OCI-LY1 (cell line): Measurements from ENCODE around the gene FYCO1.
"Not testable (repeated sequence)": the region's sequence is repeated elsewhere in the genome, so short reads cannot be mapped to it uniquely, and the experiment has no call there.

ENCODE experiments used
- H2AFZ ChIP-seq: fragments of 200-600 bp; sonication (generic), shearing (Covaris generic); 2 replicates; pipeline ENCODE4 v1.6.0; 2014; ENCODE audit warnings: antibody characterized with exemption, mild to moderate bottlenecking, low read length
- H3F3A ChIP-seq: fragments of 200-600 bp; sonication (generic), shearing (Covaris generic); 2 replicates; pipeline ENCODE4 v1.6.0; 2014; ENCODE audit warnings: mild to moderate bottlenecking, antibody characterized with exemption, low read length, moderate library complexity; ENCODE audit not compliant: insufficient read depth
- H3K27ac ChIP-seq: fragments of 200-600 bp; sonication (generic); 2 replicates; pipeline ENCODE4 v1.5.1; 2014; ENCODE audit warnings: low read length, mixed run types, mild to moderate bottlenecking, low read depth; ENCODE audit not compliant: poor library complexity, severe bottlenecking
- H3K27me3 ChIP-seq: fragments of 200-600 bp; sonication (generic); 2 replicates; pipeline ENCODE4 v1.6.0; 2014; ENCODE audit warnings: antibody characterized with exemption, mild to moderate bottlenecking, low read length, moderate library complexity; ENCODE audit not compliant: insufficient read depth
- H3K36me3 ChIP-seq: fragments of 200-600 bp; sonication (generic); 2 replicates; pipeline ENCODE4 v1.6.1; 2014; ENCODE audit warnings: mild to moderate bottlenecking, antibody characterized with exemption, low read length, moderate library complexity, mixed read lengths; ENCODE audit not compliant: insufficient read depth
- H3K4me1 ChIP-seq: fragments of 200-600 bp; sonication (generic); 2 replicates; pipeline ENCODE4 v1.5.1; 2014; ENCODE audit warnings: mild to moderate bottlenecking, low read length, moderate library complexity; ENCODE audit not compliant: insufficient read depth, severe bottlenecking
- H3K4me2 ChIP-seq: fragments of 200-600 bp; sonication (generic), shearing (Covaris generic); 2 replicates; pipeline ENCODE4 v1.6.1; 2014; ENCODE audit warnings: low read length
- H3K4me3 ChIP-seq: fragments of 200-600 bp; sonication (generic); 2 replicates; pipeline ENCODE4 v1.5.1; 2014; ENCODE audit warnings: low read length, low read depth, mild to moderate bottlenecking, mixed read lengths; ENCODE audit not compliant: poor library complexity, severe bottlenecking
- H3K79me2 ChIP-seq: fragments of 200-600 bp; shearing (Covaris generic); 2 replicates; pipeline ENCODE4 v1.6.1; 2016; ENCODE audit warnings: mixed run types, low read length, mixed read lengths; ENCODE audit not compliant: insufficient read depth
- H3K9ac ChIP-seq: fragments of 200-600 bp; sonication (generic), shearing (Covaris generic); 2 replicates; pipeline ENCODE4 v1.6.1; 2014; ENCODE audit warnings: mild to moderate bottlenecking, low read length, mixed read lengths
- H3K9me2 ChIP-seq: fragments of 200-600 bp; sonication (generic), shearing (Covaris generic); 2 replicates; pipeline ENCODE4 v1.6.1; 2014; ENCODE audit warnings: low read depth, mild to moderate bottlenecking, low read length, mixed read lengths
- H3K9me3 ChIP-seq: fragments of 200-600 bp; shearing (Covaris generic); 2 replicates; pipeline ENCODE4 v1.6.1; 2014; ENCODE audit warnings: low read length, mixed read lengths
- H4K20me1 ChIP-seq: fragments of 200-600 bp; sonication (generic), shearing (Covaris generic); 2 replicates; pipeline ENCODE4 v1.6.0; 2016; ENCODE audit warnings: mild to moderate bottlenecking, low read length; ENCODE audit not compliant: insufficient read depth
- EZH2 ChIP-seq: fragments of 200-600 bp; sonication (generic), shearing (Covaris generic); IDR thresholded peaks from 2 replicates; pipeline ENCODE4 v1.8.0; 2017; ENCODE audit warnings: borderline replicate concordance, mixed run types, mild to moderate bottlenecking, antibody characterized with exemption, low read length, moderate library complexity, mixed read lengths
- TF ChIP-seq, protein P1 (sequence below): fragments of 200-600 bp; sonication (generic), shearing (Covaris generic); IDR thresholded peaks from 2 replicates; pipeline ENCODE4 v1.5.1; 2017; ENCODE audit warnings: mild to moderate bottlenecking, antibody characterized with exemption, low read length, moderate library complexity, mixed read lengths

FYCO1 gene

GRCh38 chr3:46006238-46007032 lies 10.8 kb upstream of the FYCO1 start:
- Histone ChIP-seq H3K4me2 (no peak overlapping the region), H4K20me1 (no peaks in the 10 kb centered on the region), H3K4me1 (no peaks in the 10 kb centered on the region), H3K79me2 (no peaks in the 10 kb centered on the region), H3K9me2 (no peaks in the 10 kb centered on the region), H2AFZ (no peak overlapping the region), H3F3A (no peaks in the 10 kb centered on the region), H3K9ac (no peak overlapping the region), H3K9me3 (no peaks in the 10 kb centered on the region), H3K27me3 (no peaks in the 10 kb centered on the region; the same call in 1 of the 2 replicates), H3K27ac (no peak overlapping the region), H3K36me3 (no peaks in the 10 kb centered on the region), H3K4me3 (no peak overlapping the region)
- TF ChIP-seq EZH2: no peak

DNA sequence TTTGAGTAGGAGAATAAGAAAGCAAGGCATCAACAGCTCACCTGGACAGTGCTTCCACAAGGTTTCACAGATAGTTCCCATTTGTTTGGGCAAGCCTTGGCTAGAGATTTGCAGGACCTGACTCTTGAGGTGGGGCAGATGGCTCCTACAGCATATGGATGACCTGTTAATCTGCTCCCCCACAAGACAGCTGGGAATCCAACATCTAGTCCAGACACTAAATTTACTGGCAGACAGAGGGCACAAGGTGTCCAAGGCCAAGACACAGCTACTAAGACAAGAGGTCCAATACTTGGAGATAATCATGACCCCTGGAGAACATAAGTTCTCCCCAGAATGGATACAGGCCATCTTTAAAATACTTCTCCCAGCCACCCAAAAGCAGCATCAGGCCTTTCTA lies 8.1 kb upstream of the FYCO1 start:
- H3K79me2 ChIP-seq, H3K9me2 ChIP-seq, H3F3A ChIP-seq, H3K9me3 ChIP-seq, H3K9ac ChIP-seq, H3K4me3 ChIP-seq, H2AFZ ChIP-seq, H4K20me1 ChIP-seq, H3K4me1 ChIP-seq, H3K4me2 ChIP-seq, H3K27ac ChIP-seq, H3K27me3 ChIP-seq, H3K36me3 ChIP-seq: not testable (repeated sequence)

- H3K79me2 ChIP-seq: no peaks in the 10 kb centered on the region
- H3K4me3 ChIP-seq: no peak overlapping the region
- no peak overlapping the region for H3K9ac ChIP-seq
- no peaks in the 10 kb centered on the region for H3K9me2 ChIP-seq
- peaks cover 2% of the 10 kb centered on the region for H3K4me1 ChIP-seq
- TF ChIP-seq, protein P1, sequence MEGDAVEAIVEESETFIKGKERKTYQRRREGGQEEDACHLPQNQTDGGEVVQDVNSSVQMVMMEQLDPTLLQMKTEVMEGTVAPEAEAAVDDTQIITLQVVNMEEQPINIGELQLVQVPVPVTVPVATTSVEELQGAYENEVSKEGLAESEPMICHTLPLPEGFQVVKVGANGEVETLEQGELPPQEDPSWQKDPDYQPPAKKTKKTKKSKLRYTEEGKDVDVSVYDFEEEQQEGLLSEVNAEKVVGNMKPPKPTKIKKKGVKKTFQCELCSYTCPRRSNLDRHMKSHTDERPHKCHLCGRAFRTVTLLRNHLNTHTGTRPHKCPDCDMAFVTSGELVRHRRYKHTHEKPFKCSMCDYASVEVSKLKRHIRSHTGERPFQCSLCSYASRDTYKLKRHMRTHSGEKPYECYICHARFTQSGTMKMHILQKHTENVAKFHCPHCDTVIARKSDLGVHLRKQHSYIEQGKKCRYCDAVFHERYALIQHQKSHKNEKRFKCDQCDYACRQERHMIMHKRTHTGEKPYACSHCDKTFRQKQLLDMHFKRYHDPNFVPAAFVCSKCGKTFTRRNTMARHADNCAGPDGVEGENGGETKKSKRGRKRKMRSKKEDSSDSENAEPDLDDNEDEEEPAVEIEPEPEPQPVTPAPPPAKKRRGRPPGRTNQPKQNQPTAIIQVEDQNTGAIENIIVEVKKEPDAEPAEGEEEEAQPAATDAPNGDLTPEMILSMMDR: no peak
- TF ChIP-seq EZH2: no peak
- H3K27ac ChIP-seq: no peak overlapping the region
- H2AFZ ChIP-seq: no peak overlapping the region
- H3K9me3 ChIP-seq: no peaks in the 10 kb centered on the region
- no peaks in the 10 kb centered on the region for H4K20me1 ChIP-seq
- no peak overlapping the region for H3K4me2 ChIP-seq
- no peaks in the 10 kb centered on the region; the same call in 1 of the 2 replicates for H3K27me3 ChIP-seq
- H3F3A ChIP-seq: no peaks in the 10 kb centered on the region
- no peaks in the 10 kb centered on the region for H3K36me3 ChIP-seq
Measured at GRCh38 chr3:46001178-46001577, 5.6 kb upstream of the FYCO1 start.

DNA sequence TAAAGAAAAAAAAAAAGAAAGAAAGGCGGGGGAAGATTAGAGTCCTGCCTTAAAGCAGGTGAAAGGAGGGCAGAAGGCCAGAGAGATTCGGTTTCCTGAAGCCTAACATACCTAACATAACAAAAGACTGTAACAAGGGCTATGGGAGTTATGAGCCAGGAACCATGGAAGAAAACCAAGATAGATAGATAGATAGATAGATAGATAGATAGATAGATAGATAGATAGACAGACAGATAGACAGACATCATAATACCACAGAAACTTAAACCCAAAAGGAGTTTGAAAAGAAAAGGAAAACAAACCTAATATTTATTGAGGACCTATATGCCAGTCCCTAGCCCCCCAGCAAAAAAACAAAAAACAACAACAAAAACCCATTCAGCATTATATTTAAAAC lies 2.3 kb upstream of the FYCO1 start:
- TF ChIP-seq EZH2: no peak
- TF ChIP-seq, protein P1: no peak
- no peak overlapping the region for H2AFZ ChIP-seq
- peaks cover 4% of the 10 kb centered on the region; the same call in 1 of the 2 replicates for H3K79me2 ChIP-seq
- H3K4me3 ChIP-seq: no peak overlapping the region
- H3K9me3 ChIP-seq: no peaks in the 10 kb centered on the region
- no peaks in the 10 kb centered on the region for H3K9me2 ChIP-seq
- H3F3A ChIP-seq: no peaks in the 10 kb centered on the region
- H3K36me3 ChIP-seq: no peaks in the 10 kb centered on the region
- H3K4me2 ChIP-seq: no peak overlapping the region
- no peak overlapping the region for H3K27ac ChIP-seq
- H3K27me3 ChIP-seq: no peaks in the 10 kb centered on the region; the same call in 1 of the 2 replicates
- H3K4me1 ChIP-seq: peaks cover 25% of the 10 kb centered on the region
- no peak overlapping the region for H3K9ac ChIP-seq
- no peaks in the 10 kb centered on the region for H4K20me1 ChIP-seq

DNA sequence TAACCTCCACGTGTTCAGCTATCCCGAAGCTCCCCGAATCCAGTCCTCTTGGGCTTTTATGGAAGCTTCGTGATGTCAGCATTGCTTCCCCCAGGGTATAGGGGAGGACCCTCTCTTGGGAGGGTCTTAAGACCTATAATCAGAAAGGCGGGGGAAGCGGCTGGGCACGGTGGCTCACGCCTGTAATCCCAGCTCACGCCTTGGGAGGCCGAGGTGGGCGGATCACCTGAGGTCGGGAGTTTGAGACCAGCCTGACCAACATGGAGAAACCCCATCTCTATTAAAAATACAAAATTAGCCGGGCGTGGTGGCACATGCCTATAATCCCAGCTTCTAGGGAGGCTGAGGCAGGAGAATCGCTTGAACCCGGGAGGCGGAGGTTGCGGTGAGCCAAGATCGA lies 1.9 kb upstream of the FYCO1 start:
- not testable (repeated sequence) for H3K4me2 ChIP-seq, H3K27me3 ChIP-seq, H3K9me2 ChIP-seq, H3K79me2 ChIP-seq, H3K27ac ChIP-seq, H3K9me3 ChIP-seq, H2AFZ ChIP-seq, H3K4me3 ChIP-seq, H3F3A ChIP-seq, H3K36me3 ChIP-seq, H4K20me1 ChIP-seq, H3K9ac ChIP-seq
- H3K4me1 ChIP-seq: peaks cover 30% of the 10 kb centered on the region
